GM18505 (cell line): Measurements from ENCODE around the gene LRFN2.

ENCODE experiments used
- ATAC-seq: cut with Tn5 transposase; IDR thresholded peaks from one replicate; pipeline ENCODE4 v1.9.1; 2021; ENCODE audit not compliant: unreplicated experiment
- POLR2A ChIP-seq: IDR thresholded peaks from 4 replicates; pipeline ENCODE4 v1.6.1; 2011; ENCODE audit warnings: borderline replicate concordance; ENCODE audit not compliant: insufficient read depth, insufficient read length; ENCODE audit errors: extremely low read depth

The LRFN2 gene

GRCh38 chr6:40506954-40507353, 80.2 kb downstream of the LRFN2 start:
- ATAC-seq, result no peak

GRCh38 chr6:40505191-40505810, 81.9 kb downstream of the LRFN2 start:
- TF ChIP-seq POLR2A, result no peak
- ATAC-seq, result no peak

More at GRCh38 chr6:40506954-40507353, 80.2 kb downstream of the LRFN2 start:
- no peak for TF ChIP-seq POLR2A

- no peak for TF ChIP-seq POLR2A
- ATAC-seq, result no peak
These were observed 82.9 kb downstream of the LRFN2 start for GRCh38 chr6:40504274-40504673.

- no peak for TF ChIP-seq POLR2A
- no peak for ATAC-seq
These were observed 86.9 kb downstream of the LRFN2 start for GRCh38 chr6:40500227-40500626.

GRCh38 chr6:40499215-40499614, 87.9 kb downstream of the LRFN2 start:
- no peak for TF ChIP-seq POLR2A
- ATAC-seq, result no peak

- ATAC-seq, result no peak
These were observed 89.0 kb downstream of the LRFN2 start for GRCh38 chr6:40498148-40498547.

GRCh38 chr6:40492187-40492586, 95.0 kb downstream of the LRFN2 start:
- ATAC-seq, result no peak
- TF ChIP-seq POLR2A, result no peak

More at GRCh38 chr6:40498148-40498547, 89.0 kb downstream of the LRFN2 start:
- no peak for TF ChIP-seq POLR2A

GRCh38 chr6:40490508-40490907, 96.7 kb downstream of the LRFN2 start:
- TF ChIP-seq POLR2A, result no peak
- no peak for ATAC-seq

GRCh38 chr6:40489798-40490197, 97.4 kb downstream of the LRFN2 start:
- no peak for ATAC-seq
- TF ChIP-seq POLR2A, result no peak

- no peak for ATAC-seq
- TF ChIP-seq POLR2A, result no peak
These were observed 100.6 kb downstream of the LRFN2 start for GRCh38 chr6:40486576-40486975.

- ATAC-seq, result no peak
- TF ChIP-seq POLR2A, result no peak
These were observed 101.4 kb downstream of the LRFN2 start for GRCh38 chr6:40485795-40486194.

- no peak for ATAC-seq
These were observed 101.9 kb downstream of the LRFN2 start for GRCh38 chr6:40485300-40485699.

GRCh38 chr6:40484066-40484465, 103.1 kb downstream of the LRFN2 start:
- no peak for ATAC-seq

More at GRCh38 chr6:40485300-40485699, 101.9 kb downstream of the LRFN2 start:
- no peak for TF ChIP-seq POLR2A

GRCh38 chr6:40482532-40482931, 104.6 kb downstream of the LRFN2 start:
- no peak for TF ChIP-seq POLR2A
- ATAC-seq, result no peak

More at GRCh38 chr6:40484066-40484465, 103.1 kb downstream of the LRFN2 start:
- no peak for TF ChIP-seq POLR2A

GRCh38 chr6:40480678-40481077, 106.5 kb downstream of the LRFN2 start:
- TF ChIP-seq POLR2A, result no peak
- no peak for ATAC-seq
